ENCODE measurements around the gene YEATS2.
A peak's percentile ranks its signal among the peaks of the same experiment; 100 is the strongest.
"Not testable (repeated sequence)": the region's sequence is repeated elsewhere in the genome, so short reads cannot be mapped to it uniquely, and the experiment has no call there.

The YEATS2 gene

DNA sequence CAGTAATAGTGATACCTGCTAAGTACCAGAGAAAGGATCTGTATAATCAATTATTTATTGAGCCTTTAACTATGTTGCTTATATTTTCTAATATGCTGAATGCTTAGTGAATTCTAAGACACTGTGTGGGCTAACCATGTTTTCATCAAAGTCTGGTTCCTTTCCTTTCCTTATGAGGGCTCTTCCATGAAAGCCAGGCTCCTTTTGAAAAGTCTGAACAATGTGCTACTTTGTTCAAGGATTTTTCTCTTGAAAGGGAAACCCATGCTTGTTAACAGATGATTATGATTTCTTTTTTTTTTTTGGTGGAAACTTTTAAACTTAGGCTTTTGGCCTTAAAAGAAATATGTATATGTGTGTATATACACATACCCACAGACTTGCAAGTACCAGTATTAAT, 17.0 kb downstream of the YEATS2 start:
- no peak for DNase-seq (ENCODE audit: low read depth in 2 of 2)

DNA sequence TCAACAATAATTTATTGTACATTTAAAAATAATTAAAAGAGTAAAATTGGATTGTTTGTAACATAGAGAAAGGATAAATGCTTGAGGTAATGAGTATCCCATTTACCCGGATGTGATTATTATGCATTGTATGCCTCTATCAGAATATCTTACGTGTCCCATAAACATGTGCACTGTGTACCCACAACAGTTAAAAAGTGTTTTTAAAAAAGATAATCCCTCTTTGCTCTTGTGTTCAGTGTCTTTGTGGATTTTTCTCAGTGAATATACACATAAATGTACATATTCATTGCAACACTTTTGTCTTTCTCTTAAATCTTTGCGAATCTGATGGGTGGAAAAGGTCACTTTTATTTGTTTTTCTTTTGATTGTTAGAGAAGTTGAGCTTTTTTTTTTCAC, 20.4 kb downstream of the YEATS2 start:
- DNase-seq (ENCODE audit: low read depth in 2 of 2), result no peak

DNA sequence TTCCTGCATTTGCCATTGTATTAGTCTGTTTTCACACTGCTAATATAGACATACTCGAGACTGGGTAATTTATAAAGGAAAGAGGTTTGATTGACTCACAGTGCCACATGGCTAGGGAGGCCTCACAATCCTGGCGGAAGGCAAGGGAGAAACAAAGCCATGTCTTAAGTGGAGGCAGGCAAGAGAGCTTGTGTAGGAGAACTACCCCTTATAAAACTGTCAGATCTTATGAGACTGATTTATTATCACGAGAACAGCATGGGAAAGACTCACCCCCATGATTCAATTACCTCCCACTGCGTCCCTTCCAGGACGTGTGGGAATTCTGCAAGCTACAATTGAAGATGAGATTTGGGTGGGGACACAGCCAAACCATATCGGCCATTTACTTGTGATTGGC, 27.8 kb downstream of the YEATS2 start:
- DNase-seq (ENCODE audit: low read depth in 2 of 2), result no peak

DNA sequence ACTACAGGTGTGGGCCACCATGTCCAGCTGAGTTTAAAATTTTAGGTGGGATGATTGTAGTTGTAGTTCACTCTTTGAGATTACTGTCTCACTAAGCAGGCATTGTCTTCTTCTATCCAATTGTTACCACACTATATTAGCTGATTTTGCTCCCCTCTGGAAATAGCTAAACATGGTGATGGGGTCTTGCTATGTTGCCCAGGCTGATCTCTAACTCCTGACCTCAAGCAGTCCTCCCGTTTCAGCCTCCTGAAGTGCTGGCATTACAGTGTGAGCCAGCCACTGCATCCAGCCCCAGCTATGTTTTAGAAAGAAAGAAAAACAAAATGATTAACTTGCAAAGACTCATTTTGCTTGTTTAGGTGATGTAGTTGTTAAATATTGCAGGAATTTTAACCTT, 30.6 kb downstream of the YEATS2 start:
- no peak for DNase-seq (ENCODE audit: low read depth in 2 of 2)

DNA sequence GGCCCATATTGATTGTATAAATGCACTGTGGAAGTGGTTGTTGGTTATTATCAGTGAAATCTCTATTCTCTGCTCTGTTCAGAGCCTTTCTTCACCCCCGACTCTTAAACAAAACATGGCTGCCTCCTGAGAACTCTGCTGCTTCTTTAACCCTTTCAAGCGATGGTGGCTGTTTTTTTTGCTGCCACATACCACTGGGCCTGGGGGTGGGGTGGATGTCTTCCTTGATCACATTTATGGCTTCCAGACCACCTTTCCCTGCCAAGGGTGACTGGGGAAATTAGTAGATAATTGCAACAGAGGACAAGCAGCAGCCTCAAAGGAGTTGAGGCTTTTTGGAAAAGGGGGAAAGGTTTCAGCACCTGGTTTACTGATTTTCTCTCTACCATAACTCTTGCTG, 32.8 kb downstream of the YEATS2 start:
- DNase-seq (ENCODE audit: low read depth in 2 of 2), result no peak

DNA sequence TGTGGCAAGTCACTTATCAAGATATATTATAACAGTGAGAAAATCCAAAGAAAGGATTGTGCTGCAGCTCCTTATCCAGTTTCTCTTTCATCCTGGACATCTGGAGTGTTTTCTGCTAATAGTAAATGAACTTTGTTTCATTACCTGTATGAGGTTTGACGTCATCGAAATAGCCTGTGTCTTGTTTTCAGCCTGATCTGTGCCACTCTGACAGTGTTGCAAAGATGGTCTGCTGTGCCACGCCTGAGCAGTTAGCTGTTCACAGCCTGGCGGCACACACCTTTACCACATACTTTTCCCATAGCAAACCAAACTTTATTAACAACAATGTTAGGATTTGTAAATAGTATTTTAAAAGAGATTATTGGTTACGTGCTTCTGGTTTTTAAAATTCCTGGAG, 34.0 kb downstream of the YEATS2 start:
- no peak for DNase-seq (ENCODE audit: low read depth in 2 of 2)

DNA sequence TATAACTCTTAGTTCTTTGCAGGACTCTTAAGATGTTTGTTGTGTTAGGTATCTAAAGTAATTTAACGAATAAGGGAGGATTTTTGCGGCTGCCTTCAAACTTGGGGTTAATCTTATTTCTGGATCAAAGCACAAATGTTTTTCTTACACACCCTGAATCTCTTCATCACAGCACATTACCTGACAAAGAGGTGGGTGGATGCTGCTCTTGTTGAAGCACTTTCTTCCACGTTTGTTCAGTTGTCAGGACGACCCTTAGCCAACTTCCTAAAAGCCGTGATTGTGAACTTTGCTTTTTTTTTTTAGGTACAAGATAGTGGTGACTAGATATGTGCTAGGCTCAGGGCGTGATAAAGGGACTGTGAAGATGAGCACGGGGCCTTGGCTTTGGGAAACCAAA, 36.0 kb downstream of the YEATS2 start:
- no peak for DNase-seq (ENCODE audit: low read depth in 2 of 2)

DNA sequence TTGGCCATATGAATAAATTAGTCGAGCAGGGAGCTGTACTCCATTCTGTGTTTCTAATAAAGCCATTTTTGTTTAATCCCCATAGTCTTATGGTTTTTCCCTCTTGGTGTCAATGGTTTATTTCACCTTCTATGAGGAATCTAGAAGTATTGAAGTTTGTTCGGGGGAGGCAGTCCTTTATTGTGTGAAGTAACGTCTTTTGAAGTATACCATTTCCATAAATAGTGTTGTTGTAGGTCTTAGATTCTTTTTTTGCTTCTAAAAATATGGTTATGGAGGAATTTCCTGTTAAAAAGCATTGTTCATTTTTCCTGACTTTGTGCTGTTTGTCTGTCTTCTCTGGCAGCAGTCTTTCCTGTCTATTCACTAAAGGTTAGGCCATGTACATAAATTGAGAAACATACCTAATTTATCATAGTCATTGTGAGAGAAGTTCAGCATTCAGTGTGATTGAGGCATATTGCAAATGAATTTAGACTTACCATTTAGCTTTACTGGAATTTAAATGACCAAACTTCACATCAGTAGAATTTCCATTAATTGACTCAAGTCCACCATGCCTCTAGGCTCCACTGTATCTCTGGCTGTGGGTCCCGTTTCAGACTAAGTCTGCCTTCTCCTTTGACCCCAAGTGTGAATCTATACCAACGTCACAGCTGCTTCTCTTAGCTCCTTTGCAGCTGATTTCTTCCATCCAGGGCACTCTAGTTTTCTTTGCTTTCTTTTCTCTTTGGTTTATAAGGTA, 37.3 kb downstream of the YEATS2 start:
- DNase-seq (ENCODE audit: low read depth in 2 of 2), result no peak

DNA sequence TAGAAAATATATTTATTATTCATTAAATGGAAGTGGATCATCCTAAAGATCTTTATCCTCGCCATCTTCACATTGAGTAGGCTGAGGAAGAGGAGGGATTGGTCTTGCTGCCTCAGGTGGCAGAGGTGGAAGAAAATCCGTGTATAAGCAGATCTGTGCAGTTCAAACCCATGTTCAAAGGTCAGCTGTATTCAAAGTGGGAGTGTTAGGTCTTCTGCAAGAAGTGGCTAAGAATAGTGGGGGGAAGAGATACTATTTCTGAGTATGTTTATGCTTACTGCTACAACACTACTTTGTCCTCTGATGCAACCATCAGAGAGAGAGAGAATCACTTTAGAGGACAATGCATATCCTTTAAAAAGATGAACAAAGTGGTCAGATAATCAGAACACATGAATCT, 39.5 kb downstream of the YEATS2 start:
- DNase-seq (ENCODE audit: low read depth in 2 of 2), result no peak

DNA sequence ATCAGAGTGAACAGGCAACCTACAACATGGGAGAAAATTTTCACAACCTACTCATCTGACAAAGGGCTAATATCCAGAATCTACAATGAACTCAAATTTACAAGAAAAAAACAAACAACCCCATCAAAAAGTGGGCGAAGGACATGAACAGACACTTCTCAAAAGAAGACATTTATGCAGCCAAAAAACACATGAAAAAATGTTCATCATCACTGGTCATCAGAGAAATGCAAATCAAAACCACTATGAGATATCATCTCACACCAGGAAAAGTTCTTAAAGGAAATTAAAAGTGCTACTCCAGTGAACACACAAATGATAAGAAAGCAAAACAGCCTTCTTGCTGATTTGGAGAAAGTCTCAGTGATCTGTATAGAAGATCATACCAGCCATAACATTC, 42.6 kb downstream of the YEATS2 start:
- DNase-seq (ENCODE audit: low read depth in 2 of 2), result not testable (repeated sequence)

DNA sequence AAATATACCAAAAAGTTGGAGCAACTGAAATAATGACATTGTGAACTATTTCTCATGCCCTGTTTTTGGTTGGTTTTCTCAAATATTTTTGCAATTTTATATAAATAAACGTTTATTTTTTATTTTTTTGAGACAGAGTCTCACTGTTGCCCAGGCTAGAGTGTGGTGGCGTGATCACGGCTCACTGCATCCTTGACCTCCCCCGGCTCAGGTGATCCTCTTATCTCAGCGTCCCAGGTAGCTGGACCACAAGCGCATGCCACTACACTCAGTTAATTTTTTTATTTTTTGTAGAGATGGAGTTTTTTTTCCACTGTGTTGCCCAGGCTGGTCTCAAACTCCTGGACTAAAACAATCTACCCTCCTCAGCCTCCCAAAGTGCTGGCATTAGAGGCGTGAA, 45.6 kb downstream of the YEATS2 start:
- DNase-seq (ENCODE audit: low read depth in 2 of 2), result no peak

DNA sequence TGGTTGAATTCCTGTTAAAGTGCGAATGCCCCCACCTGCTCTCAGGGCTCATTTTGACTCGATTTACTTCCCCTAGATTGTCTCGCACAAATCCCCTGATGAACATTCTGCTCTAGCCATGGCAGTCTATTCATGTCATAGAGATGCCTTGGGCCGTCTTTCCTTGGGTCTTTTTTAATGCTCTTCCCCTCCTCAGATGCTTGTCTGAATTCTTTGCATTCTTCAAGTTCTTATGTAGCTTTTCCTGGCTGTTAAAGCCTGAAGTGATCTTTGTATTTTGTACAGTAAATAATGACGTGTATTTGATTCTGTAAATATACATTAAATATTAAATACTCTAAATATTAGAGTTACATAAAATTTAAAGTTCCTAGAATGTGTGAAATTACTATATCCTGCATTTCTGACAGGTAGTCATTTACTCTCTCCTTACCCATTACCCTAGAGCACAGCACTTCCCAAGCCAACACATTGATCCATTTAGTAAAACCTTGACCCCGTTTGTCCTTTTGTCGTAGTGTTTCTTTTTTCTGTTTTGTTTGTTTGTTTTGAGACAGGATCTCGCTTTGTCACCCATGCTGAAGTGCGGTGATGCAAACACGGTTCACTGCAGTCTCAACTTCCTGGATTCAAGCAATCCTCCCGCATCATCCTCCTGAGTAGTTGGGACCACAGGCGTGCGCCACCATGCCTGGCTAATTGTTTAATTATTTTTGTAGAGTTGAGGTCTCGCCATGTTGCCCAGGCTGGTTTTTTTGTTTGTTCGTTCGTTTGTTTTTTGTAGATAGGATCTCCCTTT, 47.9 kb downstream of the YEATS2 start:
- DNase-seq (ENCODE audit: low read depth in 2 of 2), result no peak

DNA sequence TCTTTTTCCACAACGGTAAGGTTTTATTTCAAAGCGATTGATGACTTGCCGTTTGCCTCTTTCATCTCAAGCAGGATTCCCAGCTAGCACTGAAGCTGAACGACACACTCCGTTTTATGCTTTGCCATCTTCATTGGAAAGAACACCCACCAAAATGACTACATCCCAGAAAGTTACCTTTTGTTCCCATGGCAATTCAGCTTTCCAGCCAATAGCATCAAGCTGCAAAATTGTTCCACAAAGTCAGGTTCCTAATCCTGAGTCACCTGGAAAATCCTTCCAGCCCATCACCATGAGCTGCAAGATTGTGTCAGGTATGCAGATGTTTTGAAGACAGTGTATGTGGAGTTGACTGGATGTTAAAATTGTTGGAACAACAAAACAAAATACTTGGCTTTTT, 56.5 kb downstream of the YEATS2 start:
- DNase-seq (ENCODE audit: low read depth in 2 of 2), result no peak

DNA sequence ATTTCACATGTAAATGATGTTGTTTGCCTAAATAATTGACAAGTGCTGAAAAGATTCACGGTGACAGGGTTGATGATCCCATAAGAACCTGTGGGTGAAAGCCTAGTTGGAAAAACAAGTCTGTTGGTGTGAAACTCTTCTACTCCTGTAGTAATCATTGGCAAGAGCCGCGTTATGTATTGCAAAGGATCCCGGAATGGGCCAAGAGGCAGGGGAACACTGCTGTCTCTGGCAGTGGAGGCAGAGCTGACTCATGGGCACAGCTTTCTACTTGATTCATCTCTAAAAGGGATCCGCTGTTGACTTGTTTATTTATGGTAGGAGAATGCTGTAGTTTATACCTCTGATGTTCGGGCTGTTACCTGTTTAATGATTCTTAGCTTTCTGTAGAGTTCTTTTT, 64.7 kb downstream of the YEATS2 start:
- no peak for DNase-seq (ENCODE audit: low read depth in 2 of 2)

DNA sequence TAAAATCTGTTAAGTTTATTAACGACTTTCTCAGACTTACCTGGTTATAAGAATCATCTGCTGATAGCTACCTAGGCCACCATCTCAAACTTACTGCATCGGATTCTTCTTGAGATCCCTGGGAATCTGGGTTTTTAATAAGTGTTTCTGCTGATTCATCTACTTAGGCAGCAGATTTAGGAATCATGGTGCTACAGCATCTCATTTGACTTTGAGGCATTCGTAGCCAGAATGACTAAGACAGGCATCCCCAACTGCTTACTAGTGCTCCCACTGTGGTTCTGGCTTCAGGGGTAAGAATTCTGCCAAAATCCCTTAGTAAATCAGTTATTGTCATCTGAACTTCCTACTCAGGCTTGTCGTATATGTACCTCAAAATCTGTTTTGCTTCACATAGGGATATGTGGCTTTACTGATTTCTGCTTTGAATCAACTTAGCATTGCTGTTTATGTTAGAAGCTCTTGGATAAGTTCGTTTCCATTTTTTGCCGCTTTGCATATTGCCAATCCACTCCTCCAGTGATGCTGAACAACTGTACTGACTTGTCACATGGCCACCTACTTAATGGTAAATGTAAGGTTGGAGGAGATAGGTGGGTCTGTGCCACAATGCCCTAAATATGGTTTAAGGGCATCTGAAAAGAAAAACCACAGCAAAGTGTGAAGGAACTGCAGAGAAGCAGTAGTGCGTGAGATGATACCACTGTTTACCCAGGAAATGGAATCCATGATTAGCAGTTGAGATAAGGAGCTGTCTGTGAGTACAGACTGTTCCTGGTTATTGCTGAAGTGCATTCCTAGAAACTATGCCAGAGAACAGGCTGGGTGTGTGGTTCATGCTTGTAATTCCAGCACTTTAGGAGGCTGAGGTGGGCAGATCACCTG, 67.5 kb downstream of the YEATS2 start:
- no peak for DNase-seq (ENCODE audit: low read depth in 2 of 2)

DNA sequence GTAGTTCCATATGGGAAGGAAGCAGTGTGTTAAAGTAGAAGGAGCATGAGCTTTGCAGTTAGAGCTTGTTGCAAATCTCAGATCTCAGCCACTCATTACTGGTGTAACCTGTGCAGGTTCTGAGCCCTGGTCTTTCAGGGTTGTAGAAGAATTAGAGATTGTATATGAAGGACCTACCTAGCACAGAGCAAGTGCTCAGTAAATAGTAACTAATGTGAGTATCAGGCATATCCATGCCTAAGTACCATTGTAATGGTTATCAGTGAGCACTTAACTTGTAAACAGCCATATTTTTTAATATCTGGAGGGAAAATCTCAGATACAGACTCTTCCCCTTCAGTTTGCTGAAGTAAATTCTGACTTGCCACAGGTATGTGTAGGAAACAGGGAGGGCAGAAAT, 68.5 kb downstream of the YEATS2 start:
- DNase-seq (ENCODE audit: low read depth in 2 of 2), result no peak

DNA sequence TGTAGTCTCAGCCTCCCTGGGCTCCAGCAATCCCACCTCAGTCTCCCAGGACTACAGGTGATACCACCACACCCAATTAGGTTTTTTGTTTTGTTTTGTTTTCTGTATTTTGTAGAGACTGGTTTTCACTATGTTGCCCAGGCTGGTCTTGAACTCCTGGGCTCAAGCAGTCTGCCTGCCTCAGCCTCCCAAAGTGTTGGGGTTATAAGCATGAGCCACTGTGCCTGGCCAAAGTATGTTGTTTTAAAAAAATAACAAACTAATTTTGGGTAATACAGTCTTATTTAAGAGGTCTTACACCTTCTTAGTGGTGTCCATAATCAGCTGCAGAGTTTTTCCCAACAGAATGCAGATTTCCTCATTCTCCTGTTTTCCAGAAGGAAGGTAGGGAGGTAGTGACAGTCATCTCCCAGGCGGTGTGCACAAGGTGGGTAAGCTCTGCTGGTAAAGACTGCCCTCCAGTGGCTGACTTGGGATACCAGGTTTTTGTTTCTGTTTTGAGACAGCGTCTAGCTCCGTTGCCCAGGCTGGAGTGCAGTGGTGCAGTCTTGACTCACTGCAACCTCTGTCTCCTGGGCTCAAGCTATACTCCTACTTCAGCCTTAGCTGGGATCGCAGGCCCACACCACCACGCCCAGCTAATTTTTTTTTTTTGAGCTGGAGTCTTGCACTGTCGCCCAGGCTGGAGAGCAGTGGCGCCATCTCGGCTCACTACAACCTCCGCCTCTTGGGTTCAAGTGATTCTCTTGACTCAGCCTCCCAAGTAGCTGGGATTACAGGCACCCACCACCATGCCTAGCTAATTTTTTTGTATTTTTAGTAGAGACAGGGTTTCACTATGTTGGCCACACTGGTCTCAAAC, 69.4 kb downstream of the YEATS2 start:
- peak; percentile 44 to 59 for DNase-seq (ENCODE audit: low read depth in 2 of 2)

DNA sequence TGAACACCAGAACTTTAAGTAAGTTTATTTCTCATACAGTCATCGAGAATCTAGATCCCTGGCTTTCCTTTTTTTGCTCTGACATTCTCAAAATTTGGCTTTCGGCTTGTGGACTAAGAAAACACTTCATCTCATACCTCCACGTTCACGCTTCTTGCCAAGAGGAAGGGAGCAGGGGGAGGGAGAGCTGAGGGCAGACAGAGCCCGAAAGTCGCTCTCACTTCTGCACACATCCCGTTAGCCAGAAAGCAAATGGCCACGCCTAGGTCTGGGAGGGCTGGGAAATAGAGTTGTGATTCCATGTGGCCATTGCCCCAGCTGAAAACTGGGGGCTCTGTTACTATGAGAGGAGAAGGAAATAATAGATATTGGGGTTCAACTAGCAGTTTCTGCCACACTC, 70.5 kb downstream of the YEATS2 start:
- DNase-seq (ENCODE audit: low read depth in 2 of 2), result no peak

DNA sequence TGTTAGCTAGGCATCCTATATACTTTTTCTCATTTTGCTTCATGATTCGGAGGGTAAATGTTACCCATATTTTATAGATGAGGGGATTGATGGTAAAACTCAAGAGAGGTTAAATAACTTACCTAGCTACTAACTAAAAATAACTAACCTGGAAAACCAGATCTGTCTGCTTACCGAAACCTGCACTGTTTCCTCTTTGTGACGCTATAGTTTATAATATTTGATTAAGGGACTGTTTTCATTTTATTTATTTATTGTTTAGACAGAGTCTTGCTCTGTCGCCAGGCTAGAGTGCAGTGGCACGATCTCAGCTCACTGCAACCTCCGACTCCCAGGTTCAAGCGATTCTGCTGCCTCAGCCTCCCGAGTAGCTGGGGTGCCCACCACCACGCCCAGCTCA, 71.9 kb downstream of the YEATS2 start:
- no peak for DNase-seq (ENCODE audit: low read depth in 2 of 2)

DNA sequence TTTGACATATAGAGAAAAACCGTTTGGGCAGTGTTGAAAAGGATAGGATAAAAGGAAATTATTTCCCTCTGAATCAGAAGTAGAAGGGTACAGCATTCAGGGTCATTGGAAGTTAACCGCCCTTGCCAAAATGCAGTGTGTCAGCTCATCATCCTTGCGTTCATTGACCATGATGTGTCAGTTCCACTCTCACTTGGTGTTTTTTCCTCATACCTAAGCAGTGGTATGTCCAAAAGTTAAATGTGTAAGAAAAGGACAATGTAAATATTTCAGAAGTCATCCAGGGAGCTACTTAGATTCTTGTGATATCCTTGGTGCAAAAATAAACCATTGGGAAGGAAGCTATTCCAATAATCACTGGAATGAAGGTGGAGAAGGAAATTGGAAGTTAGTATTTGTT, 77.0 kb downstream of the YEATS2 start:
- no peak for DNase-seq (ENCODE audit: low read depth in 2 of 2)

DNA sequence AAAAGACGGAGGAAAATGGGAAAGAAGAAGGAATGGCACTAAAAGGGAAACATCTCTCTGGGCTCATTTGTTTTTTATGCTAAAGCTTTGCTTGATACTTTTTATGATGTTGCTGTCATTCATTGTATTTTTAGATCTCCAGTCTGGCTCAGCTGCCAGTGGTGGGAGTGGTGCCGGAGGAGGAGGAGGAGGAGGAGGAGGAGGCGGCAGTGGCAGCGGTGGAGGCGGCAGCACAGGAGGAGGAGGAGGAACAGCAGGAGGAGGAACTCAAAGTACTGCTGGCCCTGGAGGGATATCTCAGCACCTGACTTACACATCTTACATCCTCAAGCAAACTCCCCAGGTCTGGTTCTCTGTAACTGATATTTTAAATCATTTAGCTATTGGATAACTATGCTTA, 78.2 kb downstream of the YEATS2 start:
- no peak for DNase-seq (ENCODE audit: low read depth in 2 of 2)

DNA sequence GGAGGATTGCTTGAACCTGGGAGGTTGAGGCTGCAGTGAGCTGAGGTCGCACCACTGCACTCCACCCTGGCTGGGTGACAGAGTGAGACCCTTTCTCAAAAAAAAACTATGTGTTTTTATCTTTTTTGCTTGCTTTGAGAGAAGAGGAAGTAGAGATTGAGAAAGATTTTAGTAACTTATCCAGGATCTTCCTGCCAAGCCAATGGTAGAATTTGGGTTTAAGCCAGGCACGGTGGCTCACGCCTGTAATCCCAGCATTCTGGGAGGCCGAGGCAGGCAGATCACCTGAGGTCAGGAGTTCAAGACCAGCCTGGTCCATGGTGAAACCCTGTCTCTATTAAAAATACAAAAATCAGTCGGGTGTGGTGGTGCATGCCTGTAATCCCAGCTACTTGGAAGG, 78.9 kb downstream of the YEATS2 start:
- DNase-seq (ENCODE audit: low read depth in 2 of 2), result not testable (repeated sequence)
